Keratinocyte (primary cell): ENCODE results near the gene ZNF362. TPM values are rescaled to one million over a fixed set of nuclear protein-coding genes. Genes with fewer than 3 reads are reported as not detected.

Experiments used
- DNase-seq: peaks from one replicate; pipeline ENCODE4 v3.0.0-alpha.2; 2011; ENCODE audit warnings: low read depth, missing footprints, low spot score
- FAIRE-seq: peaks from 2 replicates; lab custom pipeline; 2011; peaks lifted over from hg19 to GRCh38; lab: Jason Lieb, UNC
- H2AFZ ChIP-seq: 2 replicates; pipeline ENCODE4 v1.6.0; 2012; ENCODE audit warnings: low read length, control low read depth, inconsistent platforms; ENCODE audit not compliant: control insufficient read depth
- H3K27ac ChIP-seq: 2 replicates; pipeline ENCODE4 v1.5.1; 2011; ENCODE audit warnings: low read length; ENCODE audit not compliant: control insufficient read depth, insufficient read depth
- H3K27me3 ChIP-seq: 3 replicates; pipeline ENCODE4 v1.6.0; 2011; ENCODE audit warnings: low read length; ENCODE audit not compliant: control insufficient read depth, insufficient read depth; ENCODE audit errors: extremely low read depth
- H3K36me3 ChIP-seq, 2 experiments: 2 replicates in 1 of 2; 3 replicates in 1 of 2; pipeline ENCODE4 v1.5.1; 2011; ENCODE audit warnings: low read length in 2 of 2, mild to moderate bottlenecking in 1 of 2; ENCODE audit not compliant: control insufficient read depth in 2 of 2, insufficient read depth in 2 of 2; ENCODE audit errors: extremely low read depth in 1 of 2
- H3K4me1 ChIP-seq: 3 replicates; pipeline ENCODE4 v1.5.1; 2011; ENCODE audit warnings: low read length; ENCODE audit not compliant: control insufficient read depth, insufficient read depth; ENCODE audit errors: extremely low read depth
- H3K4me2 ChIP-seq: 3 replicates; pipeline ENCODE4 v1.6.0; 2011; ENCODE audit warnings: low read depth, low read length; ENCODE audit not compliant: control insufficient read depth, insufficient read depth; ENCODE audit errors: extremely low read depth
- H3K4me3 ChIP-seq, 3 experiments: fragments of 200-600 bp in 1 of 3; sonication (generic) in 1 of 3; 2 replicates in 2 of 3; 3 replicates in 1 of 3; pipeline ENCODE4 v1.5.1; 2011 to 2016; ENCODE audit warnings: low read length in 3 of 3, mild to moderate bottlenecking in 3 of 3, control low read depth in 2 of 3, inconsistent platforms in 1 of 3, low read depth in 1 of 3, mixed read lengths in 1 of 3, mixed run types in 1 of 3, moderate library complexity in 1 of 3; ENCODE audit not compliant: control insufficient read depth in 2 of 3, insufficient read depth in 2 of 3; ENCODE audit errors: extremely low read depth in 1 of 3
- H3K79me2 ChIP-seq: 2 replicates; pipeline ENCODE4 v1.6.0; 2012; ENCODE audit warnings: low read length; ENCODE audit not compliant: control insufficient read depth, insufficient read depth
- H3K9ac ChIP-seq: 3 replicates; pipeline ENCODE4 v1.6.0; 2011; ENCODE audit warnings: low read length; ENCODE audit not compliant: control insufficient read depth, insufficient read depth; ENCODE audit errors: extremely low read depth
- H3K9me1 ChIP-seq: 3 replicates; pipeline ENCODE4 v1.6.0; 2011; ENCODE audit warnings: low read length; ENCODE audit not compliant: control insufficient read depth, insufficient read depth; ENCODE audit errors: extremely low read depth
- H3K9me3 ChIP-seq: 2 replicates; pipeline ENCODE4 v1.5.1; 2012; ENCODE audit warnings: low read depth, low read length; ENCODE audit not compliant: control insufficient read depth
- H4K20me1 ChIP-seq: 3 replicates; pipeline ENCODE4 v1.6.0; 2011; ENCODE audit warnings: low read length; ENCODE audit not compliant: control insufficient read depth, insufficient read depth; ENCODE audit errors: extremely low read depth
- EZH2 ChIP-seq: IDR thresholded peaks from one replicate; pipeline ENCODE4 v1.6.1; 2012; ENCODE audit warnings: inconsistent platforms, mild to moderate bottlenecking, low read length, moderate library complexity
- dilution Hi-C: fragments of 300-500 bp; cut with MboI; formaldehyde crosslinking; loops from one replicate; pipeline ENCODE4 v1.7.0; 2020; ENCODE audit warnings: low sequenced_read_pairs; ENCODE audit not compliant: extremely low pct_ligation_motif_present
- polyA plus RNA-seq, 5 experiments: library from polyadenylated mRNA; depleted of rRNA in 3 of 5; stranded (reverse) in 3 of 5; stranded (forward) in 1 of 5; unstranded in 1 of 5; fragments of >200 nt; gene quantifications; 1 replicate in 1 of 5; 2 replicates in 3 of 5; 3 replicates in 1 of 5; pipeline versions ENCODE4 v1.2.1 to v1.2.3, GENCODE V29; 2011 to 2012; ENCODE audit warnings: missing spikeins in 2 of 5, low read depth in 1 of 5, low replicate concordance in 1 of 5
- TF ChIP-seq, protein P1 (sequence below), 3 experiments: IDR thresholded peaks in 1 of 3; conservative IDR thresholded peaks in 1 of 3; optimal IDR thresholded peaks in 1 of 3; 2 replicates in 2 of 3; 3 replicates in 1 of 3; pipeline versions ENCODE3 to v1.5.1; 2011; ENCODE audit warnings: low read length in 3 of 3, mild to moderate bottlenecking in 3 of 3, moderate library complexity in 2 of 3, control low read depth in 1 of 3, inconsistent platforms in 1 of 3; ENCODE audit not compliant: insufficient read depth in 2 of 3; ENCODE audit errors: extremely low read depth in 1 of 3

Gene ZNF362
- polyA plus RNA-seq, 1 donor (not counting 4 experiments of a cell fraction or from before 2014, with no cell fraction given), result 2.2 TPM

DNA sequence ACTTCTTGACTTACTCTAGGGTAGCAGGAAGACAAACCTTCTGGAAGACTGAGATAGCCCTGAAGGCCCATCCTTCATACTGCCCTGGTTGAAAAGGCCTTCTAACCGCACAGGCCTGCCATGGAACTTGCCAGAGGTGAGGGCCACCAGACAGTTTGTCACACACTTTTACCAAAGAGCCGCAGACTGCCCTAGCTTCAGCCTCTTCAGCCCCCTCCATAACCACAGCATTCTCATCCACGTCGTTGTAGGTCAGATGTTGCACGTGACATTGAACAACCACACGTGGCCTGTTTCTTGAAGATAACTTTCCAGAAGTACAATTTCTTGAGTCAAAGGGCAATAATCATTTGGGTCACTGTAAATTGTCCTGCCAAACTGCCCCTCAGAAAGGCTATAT, 18.9 kb downstream of the ZNF362 start:
- Histone ChIP-seq H3K27me3 (no peaks in the 10 kb centered on the region), H3K27ac (no peak overlapping the region), H3K9me3 (no peaks in the 10 kb centered on the region), H3K9ac (no peak overlapping the region), H3K4me2 (no peak overlapping the region), H3K9me1 (no peaks in the 10 kb centered on the region), H4K20me1 (no peaks in the 10 kb centered on the region), H3K4me1 (no peaks in the 10 kb centered on the region), H3K79me2 (no peaks in the 10 kb centered on the region), H3K36me3 (peaks cover 0 to 2% of the 10 kb centered on the region in 2 experiments), H2AFZ (no peak overlapping the region), H3K4me3 (no peak overlapping the region)
- dilution Hi-C loops, result no loop called here
- FAIRE-seq (no peak), DNase-seq (no peak)
- no peak for TF ChIP-seq EZH2
- TF ChIP-seq, protein P1, sequence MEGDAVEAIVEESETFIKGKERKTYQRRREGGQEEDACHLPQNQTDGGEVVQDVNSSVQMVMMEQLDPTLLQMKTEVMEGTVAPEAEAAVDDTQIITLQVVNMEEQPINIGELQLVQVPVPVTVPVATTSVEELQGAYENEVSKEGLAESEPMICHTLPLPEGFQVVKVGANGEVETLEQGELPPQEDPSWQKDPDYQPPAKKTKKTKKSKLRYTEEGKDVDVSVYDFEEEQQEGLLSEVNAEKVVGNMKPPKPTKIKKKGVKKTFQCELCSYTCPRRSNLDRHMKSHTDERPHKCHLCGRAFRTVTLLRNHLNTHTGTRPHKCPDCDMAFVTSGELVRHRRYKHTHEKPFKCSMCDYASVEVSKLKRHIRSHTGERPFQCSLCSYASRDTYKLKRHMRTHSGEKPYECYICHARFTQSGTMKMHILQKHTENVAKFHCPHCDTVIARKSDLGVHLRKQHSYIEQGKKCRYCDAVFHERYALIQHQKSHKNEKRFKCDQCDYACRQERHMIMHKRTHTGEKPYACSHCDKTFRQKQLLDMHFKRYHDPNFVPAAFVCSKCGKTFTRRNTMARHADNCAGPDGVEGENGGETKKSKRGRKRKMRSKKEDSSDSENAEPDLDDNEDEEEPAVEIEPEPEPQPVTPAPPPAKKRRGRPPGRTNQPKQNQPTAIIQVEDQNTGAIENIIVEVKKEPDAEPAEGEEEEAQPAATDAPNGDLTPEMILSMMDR (optimal IDR thresholded peaks at IDR 0.05 in 1 of 3, IDR thresholded peaks at IDR 0.05 in 1 of 3, conservative IDR thresholded peaks at IDR 0.05 in 1 of 3; ENCODE audit: extremely low read depth in 1 of 3, insufficient read depth in 2 of 3, low read length in 3 of 3), result no peak

DNA sequence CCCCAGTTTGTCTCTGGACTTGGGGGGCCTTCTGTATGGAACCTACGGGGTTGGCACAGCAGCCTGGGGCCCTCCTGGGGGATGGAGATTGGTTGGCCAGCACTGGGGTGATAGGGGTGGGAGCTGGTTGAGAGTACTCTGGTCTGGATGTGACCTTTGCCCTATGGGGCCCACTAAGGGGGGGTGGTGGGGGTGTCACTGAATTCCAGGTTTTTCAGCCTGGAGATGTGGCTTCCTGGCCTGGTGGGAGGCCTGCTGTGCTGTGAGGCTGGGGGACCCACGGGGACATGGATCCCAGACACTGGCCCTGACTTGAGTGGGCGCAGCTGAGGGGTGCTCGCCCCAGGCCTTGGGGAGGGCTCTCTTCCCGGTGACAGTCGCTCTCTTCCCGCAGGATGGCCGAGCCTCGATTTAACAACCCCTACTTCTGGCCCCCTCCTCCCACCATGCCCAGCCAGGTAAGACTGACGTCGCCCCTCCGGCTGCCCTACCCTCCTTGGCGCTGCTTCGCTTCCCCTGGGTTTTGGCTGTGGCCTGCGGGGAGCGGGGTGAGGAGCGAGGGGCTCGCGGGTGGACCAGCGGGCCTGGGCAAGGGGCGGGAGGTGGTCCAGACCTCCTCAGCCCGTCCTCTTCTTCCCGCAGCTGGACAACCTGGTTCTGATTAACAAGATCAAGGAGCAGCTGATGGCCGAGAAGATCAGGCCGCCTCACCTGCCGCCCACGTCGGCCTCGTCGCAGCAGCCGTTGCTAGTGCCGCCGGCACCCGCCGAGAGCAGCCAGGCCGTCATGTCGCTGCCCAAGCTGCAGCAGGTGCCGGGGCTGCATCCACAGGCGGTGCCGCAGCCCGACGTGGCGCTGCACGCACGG, 19.6 kb downstream of the ZNF362 start:
- no peak overlapping the region for H3K27ac ChIP-seq
- H3K4me2 ChIP-seq, result no peak overlapping the region
- H3K79me2 ChIP-seq, result no peaks in the 10 kb centered on the region
- H3K4me1 ChIP-seq, result no peaks in the 10 kb centered on the region
- H3K4me3 ChIP-seq, result no peak overlapping the region
- H2AFZ ChIP-seq, result no peak overlapping the region
- no peak for TF ChIP-seq EZH2
- TF ChIP-seq, protein P1 (optimal IDR thresholded peaks at IDR 0.05 in 1 of 3, IDR thresholded peaks at IDR 0.05 in 1 of 3, conservative IDR thresholded peaks at IDR 0.05 in 1 of 3; ENCODE audit: extremely low read depth in 1 of 3, insufficient read depth in 2 of 3, low read length in 3 of 3), result no peak
- peaks cover 0 to 2% of the 10 kb centered on the region in 2 experiments for H3K36me3 ChIP-seq
- dilution Hi-C loops, result no loop called here
- H4K20me1 ChIP-seq, result no peaks in the 10 kb centered on the region
- no peaks in the 10 kb centered on the region for H3K9me3 ChIP-seq
- DNase-seq (no peak), FAIRE-seq (no peak)
- H3K27me3 ChIP-seq, result no peaks in the 10 kb centered on the region
- H3K9me1 ChIP-seq, result no peaks in the 10 kb centered on the region
- H3K9ac ChIP-seq, result no peak overlapping the region
